ENCODE data around the gene POU2F2.

GRCh38 chr19:42065511-42065910 is 66.7 kb downstream of the POU2F2 start:
- TF ChIP-seq EZH2phosphoT487 (IDR thresholded peaks at IDR 0.05; ENCODE audit: borderline replicate concordance, low read length) (no peak), EZH2 (IDR thresholded peaks at IDR 0.05; ENCODE audit: low read length, unreplicated experiment) (no peak)
- TF ChIP-seq, protein P1, sequence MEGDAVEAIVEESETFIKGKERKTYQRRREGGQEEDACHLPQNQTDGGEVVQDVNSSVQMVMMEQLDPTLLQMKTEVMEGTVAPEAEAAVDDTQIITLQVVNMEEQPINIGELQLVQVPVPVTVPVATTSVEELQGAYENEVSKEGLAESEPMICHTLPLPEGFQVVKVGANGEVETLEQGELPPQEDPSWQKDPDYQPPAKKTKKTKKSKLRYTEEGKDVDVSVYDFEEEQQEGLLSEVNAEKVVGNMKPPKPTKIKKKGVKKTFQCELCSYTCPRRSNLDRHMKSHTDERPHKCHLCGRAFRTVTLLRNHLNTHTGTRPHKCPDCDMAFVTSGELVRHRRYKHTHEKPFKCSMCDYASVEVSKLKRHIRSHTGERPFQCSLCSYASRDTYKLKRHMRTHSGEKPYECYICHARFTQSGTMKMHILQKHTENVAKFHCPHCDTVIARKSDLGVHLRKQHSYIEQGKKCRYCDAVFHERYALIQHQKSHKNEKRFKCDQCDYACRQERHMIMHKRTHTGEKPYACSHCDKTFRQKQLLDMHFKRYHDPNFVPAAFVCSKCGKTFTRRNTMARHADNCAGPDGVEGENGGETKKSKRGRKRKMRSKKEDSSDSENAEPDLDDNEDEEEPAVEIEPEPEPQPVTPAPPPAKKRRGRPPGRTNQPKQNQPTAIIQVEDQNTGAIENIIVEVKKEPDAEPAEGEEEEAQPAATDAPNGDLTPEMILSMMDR (conservative IDR thresholded peaks at IDR 0.05; ENCODE audit: low read depth, low read length): no peak
